Astrocyte of the spinal cord (primary cell): ENCODE data around the gene SORCS2.

ENCODE experiments used
- DNase-seq: peaks from one replicate; pipeline ENCODE4 v3.0.0; 2011; ENCODE audit warnings: low read depth, low spot score
- H3K4me3 ChIP-seq: 2 replicates; pipeline ENCODE4 v1.5.1; 2011; ENCODE audit warnings: low read depth, mild to moderate bottlenecking, low read length, moderate library complexity
- in situ Hi-C: cut with HindIII; loops from 2 replicates; pipeline ENCODE4 v1.10.0; 2017; ENCODE audit warnings: low sequenced_read_pairs
- TF ChIP-seq, protein P1 (sequence below): IDR thresholded peaks from 2 replicates; pipeline ENCODE4 v1.5.1; 2012; ENCODE audit warnings: low read depth, mild to moderate bottlenecking, low read length, inconsistent platforms

Gene SORCS2

DNA sequence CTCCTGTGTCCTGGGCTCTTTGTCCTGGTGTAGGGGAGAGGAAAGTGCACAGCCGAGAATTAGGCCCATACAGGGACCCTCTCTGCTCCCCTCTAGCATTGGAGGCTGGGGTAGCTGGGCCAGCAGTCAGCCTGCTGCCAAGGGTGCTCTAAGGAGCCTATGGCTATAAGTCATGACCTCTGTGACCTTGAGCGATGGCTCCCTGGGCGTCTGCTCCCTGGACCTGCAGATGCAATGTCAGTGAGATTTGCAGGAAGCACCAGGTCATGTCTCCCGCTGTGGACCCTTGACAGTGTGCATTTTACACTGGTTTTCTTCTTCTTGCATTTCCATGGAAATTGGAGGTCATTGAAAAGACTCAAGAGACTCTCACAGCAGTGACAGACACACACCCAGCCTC is 476.5 kb downstream of the SORCS2 start:
- TF ChIP-seq, protein P1, sequence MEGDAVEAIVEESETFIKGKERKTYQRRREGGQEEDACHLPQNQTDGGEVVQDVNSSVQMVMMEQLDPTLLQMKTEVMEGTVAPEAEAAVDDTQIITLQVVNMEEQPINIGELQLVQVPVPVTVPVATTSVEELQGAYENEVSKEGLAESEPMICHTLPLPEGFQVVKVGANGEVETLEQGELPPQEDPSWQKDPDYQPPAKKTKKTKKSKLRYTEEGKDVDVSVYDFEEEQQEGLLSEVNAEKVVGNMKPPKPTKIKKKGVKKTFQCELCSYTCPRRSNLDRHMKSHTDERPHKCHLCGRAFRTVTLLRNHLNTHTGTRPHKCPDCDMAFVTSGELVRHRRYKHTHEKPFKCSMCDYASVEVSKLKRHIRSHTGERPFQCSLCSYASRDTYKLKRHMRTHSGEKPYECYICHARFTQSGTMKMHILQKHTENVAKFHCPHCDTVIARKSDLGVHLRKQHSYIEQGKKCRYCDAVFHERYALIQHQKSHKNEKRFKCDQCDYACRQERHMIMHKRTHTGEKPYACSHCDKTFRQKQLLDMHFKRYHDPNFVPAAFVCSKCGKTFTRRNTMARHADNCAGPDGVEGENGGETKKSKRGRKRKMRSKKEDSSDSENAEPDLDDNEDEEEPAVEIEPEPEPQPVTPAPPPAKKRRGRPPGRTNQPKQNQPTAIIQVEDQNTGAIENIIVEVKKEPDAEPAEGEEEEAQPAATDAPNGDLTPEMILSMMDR = no peak
- no peak for DNase-seq
- no peak overlapping the region for H3K4me3 ChIP-seq
- in situ Hi-C loops = no loop called here

DNA sequence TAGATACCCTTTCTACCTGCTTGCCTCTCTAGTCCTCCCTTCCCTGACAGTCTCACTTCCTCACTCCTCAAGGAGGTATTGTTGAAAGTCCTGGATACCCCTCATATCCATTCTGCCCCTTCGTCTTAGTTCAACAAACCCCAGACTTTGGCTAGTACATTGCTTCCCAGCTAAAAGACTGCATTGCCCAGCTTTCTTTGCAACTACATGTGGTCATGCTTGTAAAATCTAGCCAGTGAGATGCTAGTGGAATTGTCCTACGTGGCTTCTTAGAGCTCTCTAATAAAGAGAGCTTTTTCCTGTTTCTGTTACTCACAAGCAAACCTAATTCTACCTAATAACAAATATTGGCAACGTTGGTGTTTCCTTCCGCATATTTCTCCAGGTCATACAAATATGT is 480.3 kb downstream of the SORCS2 start:
- TF ChIP-seq, protein P1 = no peak
- DNase-seq = no peak
- in situ Hi-C loops = no loop called here
- H3K4me3 ChIP-seq = no peak overlapping the region

DNA sequence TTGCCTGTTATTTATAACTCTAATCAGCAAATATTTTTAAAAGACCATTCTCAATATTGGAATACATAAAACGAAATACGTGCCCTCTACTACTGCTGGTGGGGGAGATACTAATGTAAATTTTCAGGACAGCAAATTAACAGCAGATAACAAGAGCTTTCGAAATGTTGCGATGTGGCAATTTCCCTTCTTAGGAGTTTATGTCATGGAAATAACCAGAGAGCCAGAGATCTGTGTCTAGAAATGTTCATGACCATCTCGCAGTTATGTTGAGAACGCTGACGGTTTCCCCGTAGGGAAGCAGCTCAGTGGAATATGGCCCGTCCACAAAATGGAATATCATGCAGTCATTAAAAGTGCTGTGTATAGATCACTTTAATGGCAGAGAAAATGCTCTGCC is 480.8 kb downstream of the SORCS2 start:
- in situ Hi-C loops = no loop called here
- TF ChIP-seq, protein P1 = no peak
- no peak for DNase-seq
- no peak overlapping the region for H3K4me3 ChIP-seq

DNA sequence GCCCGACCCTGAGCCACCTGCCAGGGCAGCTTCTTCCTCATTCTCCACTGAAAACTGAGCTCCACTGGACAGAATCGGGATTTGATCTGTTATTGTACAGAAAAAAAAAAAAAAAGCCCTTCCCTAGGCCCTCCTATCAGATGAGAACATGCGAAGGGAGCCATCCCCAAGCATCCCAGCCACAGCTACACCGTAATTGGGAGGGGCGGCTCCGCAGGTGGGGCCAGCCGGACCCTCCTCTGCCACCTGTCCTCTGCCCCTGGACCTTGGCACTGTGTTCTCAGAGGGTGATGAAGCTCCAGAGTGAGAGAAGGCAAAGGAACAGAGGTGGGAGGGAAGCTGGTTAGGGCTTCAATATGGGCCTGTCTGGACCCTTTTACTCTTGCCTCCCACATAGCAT is 482.4 kb downstream of the SORCS2 start:
- TF ChIP-seq, protein P1 = no peak
- H3K4me3 ChIP-seq = no peak overlapping the region
- in situ Hi-C loops = no loop called here
- no peak for DNase-seq

DNA sequence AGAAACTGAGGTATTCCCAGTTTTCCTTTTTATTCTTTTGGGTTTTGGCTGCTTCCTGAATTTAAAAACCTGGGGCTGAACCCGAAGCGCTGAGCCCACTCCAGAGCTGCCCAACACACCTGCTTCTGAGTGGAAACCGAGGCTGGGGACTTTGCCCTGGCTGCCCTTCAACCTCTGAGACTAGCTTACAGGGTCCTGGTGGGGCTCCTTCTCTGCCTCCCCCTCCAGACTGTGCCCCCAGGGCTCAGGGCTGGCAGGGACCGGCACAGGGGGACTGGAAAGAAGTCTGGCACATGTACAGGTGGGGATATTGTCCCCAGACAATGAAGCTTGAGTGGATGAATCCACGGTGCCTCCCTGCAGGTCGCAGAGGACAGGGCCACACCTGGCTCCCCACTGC is 482.8 kb downstream of the SORCS2 start:
- no peak overlapping the region for H3K4me3 ChIP-seq
- TF ChIP-seq, protein P1 = no peak
- DNase-seq = no peak
- in situ Hi-C loops = no loop called here

DNA sequence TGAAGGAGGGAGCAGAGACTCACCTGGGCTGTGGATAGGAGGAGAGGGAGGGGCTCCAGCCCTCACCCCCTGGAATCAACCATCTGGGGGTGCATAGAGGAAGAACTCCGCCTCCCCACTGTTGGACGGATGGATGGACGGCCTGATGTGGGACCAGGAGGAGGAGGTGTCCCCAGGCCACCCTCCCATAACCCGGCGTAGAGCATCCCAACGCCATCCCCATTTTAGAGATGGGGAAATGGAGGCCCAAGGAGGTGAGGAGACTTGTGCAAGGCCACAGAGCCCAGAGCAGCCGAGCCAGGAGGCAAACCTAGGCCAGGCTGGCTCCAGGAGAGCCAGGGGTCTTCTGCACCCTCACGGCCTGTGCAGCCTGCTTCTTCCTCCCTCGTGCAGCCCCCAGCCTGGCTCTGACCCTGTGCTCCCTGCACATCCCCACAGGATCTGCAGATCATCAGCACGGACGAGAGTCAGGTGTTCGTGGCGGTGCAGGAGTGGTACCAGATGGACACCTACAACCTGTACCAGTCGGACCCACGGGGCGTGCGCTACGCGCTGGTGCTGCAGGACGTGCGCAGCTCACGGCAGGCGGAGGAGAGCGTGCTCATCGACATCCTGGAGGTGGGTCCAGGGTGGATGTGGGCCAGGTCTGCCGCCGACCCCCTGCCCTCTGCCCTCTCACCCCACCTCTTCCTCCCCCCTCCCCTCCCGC is 483.4 kb downstream of the SORCS2 start:
- TF ChIP-seq, protein P1 = no peak
- DNase-seq = no peak
- in situ Hi-C loops = no loop called here
- H3K4me3 ChIP-seq = no peak overlapping the region
